ENCODE data around the gene SYCE3. TPM values are rescaled to one million over a fixed set of nuclear protein-coding genes. Genes with fewer than 3 reads are reported as not detected.

The SYCE3 gene
- total and polyA plus RNA-seq, 2 experiments from 2014 or later: not detected

DNA sequence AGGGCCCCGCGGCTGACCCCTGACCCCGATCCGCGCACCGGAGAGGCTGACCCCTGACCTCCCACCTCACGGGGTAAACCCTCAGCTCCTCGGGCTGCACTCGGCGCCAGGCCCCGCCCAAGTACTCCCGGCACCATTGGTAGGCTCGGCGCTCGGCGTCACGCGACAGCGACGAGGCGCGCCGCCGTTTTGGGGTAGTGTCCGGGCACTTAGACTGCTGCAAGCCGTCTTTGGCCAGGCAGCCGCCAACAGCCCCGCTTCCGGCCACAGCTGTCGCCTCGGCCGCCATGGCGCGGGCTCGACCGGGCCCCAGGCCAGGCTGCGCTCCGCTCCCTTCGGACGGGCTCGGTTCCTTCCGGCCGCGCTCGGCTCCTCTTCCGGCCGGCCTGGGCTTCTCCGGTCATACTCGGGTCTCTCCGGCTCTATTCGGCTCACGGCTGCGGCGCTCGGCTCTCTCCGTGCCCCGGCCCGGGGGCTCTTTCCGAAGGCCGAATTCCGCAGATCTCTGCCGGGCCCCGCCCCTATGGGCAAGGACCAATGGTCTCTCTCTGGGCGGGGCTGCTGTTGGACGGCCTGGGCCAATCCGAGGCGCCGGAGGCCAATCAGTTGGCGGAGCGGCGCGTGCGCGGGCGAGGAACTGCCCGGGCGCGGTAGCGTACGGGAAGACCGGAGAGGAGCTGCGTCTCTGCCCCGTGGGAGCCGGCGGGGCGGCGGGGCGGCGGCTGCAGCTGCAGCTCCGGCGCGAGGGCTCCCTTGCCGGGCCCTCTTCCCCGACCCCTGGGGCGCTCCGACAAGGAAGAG, 20.0 kb upstream of the SYCE3 start, which contains the start of gene CHKB:
CHKB (minus strand) TSS at position 357 of the 801 bp plus-strand sequence; CDS start at position 289, 68 bp downstream.
- no peaks in the 10 kb centered on the region for H3K79me2 ChIP-seq (replicated peaks; ENCODE audit: insufficient read depth)
- no peaks in the 10 kb centered on the region for H3K36me3 ChIP-seq (ENCODE audit: insufficient read depth)
- H3K9me2 ChIP-seq (ENCODE audit: insufficient read depth): no peaks in the 10 kb centered on the region
- DNase-seq (ENCODE audit: low spot score) (peak; percentile 99), ATAC-seq (peak; percentile 89)
- peaks cover 8% of the 10 kb centered on the region for H3K4me1 ChIP-seq (ENCODE audit: insufficient read depth)
- Mint-ChIP-seq H3K4me1 (peaks cover 7% of the 10 kb centered on the region), H3K4me3 (peak within 1 kb of the TSS; percentile 86), H3K27ac (peak within 1 kb of the TSS; percentile 90), H3K9me3 (no peaks in the 10 kb centered on the region), H3K27me3 (ENCODE audit: insufficient read depth, low read depth, poor library complexity) (peaks cover 8% of the 10 kb centered on the region), H3K36me3 (ENCODE audit: low read depth) (no peaks in the 10 kb centered on the region; the same call in 2 of the 3 replicates)
- H4K20me1 ChIP-seq (replicated peaks; ENCODE audit: insufficient read depth): peaks cover 3% of the 10 kb centered on the region; the same call in 1 of the 2 replicates
- peaks cover 12% of the 10 kb centered on the region for H3F3A ChIP-seq (replicated peaks; ENCODE audit: low read depth)
- H3K27me3 ChIP-seq (ENCODE audit: insufficient read depth): 0 out of 2 replicates have a peak, but pooled peaks cover 6% of the 10 kb centered on the region
- H3K27ac ChIP-seq (ENCODE audit: low read depth): peak within 1 kb of the TSS; percentile 91
- TF ChIP-seq, protein P1, sequence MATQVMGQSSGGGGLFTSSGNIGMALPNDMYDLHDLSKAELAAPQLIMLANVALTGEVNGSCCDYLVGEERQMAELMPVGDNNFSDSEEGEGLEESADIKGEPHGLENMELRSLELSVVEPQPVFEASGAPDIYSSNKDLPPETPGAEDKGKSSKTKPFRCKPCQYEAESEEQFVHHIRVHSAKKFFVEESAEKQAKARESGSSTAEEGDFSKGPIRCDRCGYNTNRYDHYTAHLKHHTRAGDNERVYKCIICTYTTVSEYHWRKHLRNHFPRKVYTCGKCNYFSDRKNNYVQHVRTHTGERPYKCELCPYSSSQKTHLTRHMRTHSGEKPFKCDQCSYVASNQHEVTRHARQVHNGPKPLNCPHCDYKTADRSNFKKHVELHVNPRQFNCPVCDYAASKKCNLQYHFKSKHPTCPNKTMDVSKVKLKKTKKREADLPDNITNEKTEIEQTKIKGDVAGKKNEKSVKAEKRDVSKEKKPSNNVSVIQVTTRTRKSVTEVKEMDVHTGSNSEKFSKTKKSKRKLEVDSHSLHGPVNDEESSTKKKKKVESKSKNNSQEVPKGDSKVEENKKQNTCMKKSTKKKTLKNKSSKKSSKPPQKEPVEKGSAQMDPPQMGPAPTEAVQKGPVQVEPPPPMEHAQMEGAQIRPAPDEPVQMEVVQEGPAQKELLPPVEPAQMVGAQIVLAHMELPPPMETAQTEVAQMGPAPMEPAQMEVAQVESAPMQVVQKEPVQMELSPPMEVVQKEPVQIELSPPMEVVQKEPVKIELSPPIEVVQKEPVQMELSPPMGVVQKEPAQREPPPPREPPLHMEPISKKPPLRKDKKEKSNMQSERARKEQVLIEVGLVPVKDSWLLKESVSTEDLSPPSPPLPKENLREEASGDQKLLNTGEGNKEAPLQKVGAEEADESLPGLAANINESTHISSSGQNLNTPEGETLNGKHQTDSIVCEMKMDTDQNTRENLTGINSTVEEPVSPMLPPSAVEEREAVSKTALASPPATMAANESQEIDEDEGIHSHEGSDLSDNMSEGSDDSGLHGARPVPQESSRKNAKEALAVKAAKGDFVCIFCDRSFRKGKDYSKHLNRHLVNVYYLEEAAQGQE (IDR thresholded peaks at IDR 0.05; ENCODE audit: unreplicated experiment): no peak
- TF ChIP-seq CREB1 (CRISPR knock-in tag; IDR thresholded peaks at IDR 0.05; ENCODE audit: low read depth): peak; percentile 86
- no peak for TF ChIP-seq ZNF331 (CRISPR knock-in tag; IDR thresholded peaks at IDR 0.05; ENCODE audit: low read depth)
- TF ChIP-seq, protein P2, sequence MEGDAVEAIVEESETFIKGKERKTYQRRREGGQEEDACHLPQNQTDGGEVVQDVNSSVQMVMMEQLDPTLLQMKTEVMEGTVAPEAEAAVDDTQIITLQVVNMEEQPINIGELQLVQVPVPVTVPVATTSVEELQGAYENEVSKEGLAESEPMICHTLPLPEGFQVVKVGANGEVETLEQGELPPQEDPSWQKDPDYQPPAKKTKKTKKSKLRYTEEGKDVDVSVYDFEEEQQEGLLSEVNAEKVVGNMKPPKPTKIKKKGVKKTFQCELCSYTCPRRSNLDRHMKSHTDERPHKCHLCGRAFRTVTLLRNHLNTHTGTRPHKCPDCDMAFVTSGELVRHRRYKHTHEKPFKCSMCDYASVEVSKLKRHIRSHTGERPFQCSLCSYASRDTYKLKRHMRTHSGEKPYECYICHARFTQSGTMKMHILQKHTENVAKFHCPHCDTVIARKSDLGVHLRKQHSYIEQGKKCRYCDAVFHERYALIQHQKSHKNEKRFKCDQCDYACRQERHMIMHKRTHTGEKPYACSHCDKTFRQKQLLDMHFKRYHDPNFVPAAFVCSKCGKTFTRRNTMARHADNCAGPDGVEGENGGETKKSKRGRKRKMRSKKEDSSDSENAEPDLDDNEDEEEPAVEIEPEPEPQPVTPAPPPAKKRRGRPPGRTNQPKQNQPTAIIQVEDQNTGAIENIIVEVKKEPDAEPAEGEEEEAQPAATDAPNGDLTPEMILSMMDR (conservative IDR thresholded peaks at IDR 0.05; ENCODE audit: low read depth in 2 of 2): no peak
- peak; percentile 64 for TF ChIP-seq POLR2AphosphoS5 (IDR thresholded peaks at IDR 0.05; ENCODE audit: low read depth)
- no peak for TF ChIP-seq JUNB (IDR thresholded peaks at IDR 0.05; ENCODE audit: unreplicated experiment)
- TF ChIP-seq ZNF114 (CRISPR knock-in tag; IDR thresholded peaks at IDR 0.05): no peak
- TF ChIP-seq STAT1 (IDR thresholded peaks at IDR 0.05; ENCODE audit: unreplicated experiment): no peak
- TF ChIP-seq NANOG (IDR thresholded peaks at IDR 0.05; ENCODE audit: borderline replicate concordance): no peak
- no peak for TF ChIP-seq EZH2 (IDR thresholded peaks at IDR 0.05; ENCODE audit: low read depth, unreplicated experiment)
- no peak for TF ChIP-seq ETS1 (IDR thresholded peaks at IDR 0.05)
- TF ChIP-seq EZH2phosphoT487 (IDR thresholded peaks at IDR 0.05; ENCODE audit: unreplicated experiment): no peak
- no peak for TF ChIP-seq ZNF462 (CRISPR knock-in tag; IDR thresholded peaks at IDR 0.05)
- H2AFZ ChIP-seq: peak within 1 kb of the TSS; percentile 90
- H3K4me2 ChIP-seq: peak within 1 kb of the TSS; percentile 91
- H3K4me3 ChIP-seq: peak within 1 kb of the TSS; percentile 78

All from GM23338 (cell line).